HepG2 (cell line): Measurements from ENCODE around the gene AFDN. TPM values are rescaled to one million over a fixed set of nuclear protein-coding genes. Genes with fewer than 3 reads are reported as not detected.

Source experiments
- ETV5 ChIP-seq: IDR thresholded peaks from 2 replicates; pipeline ENCODE4 v1.6.1; 2018; ENCODE audit warnings: missing biosample characterization, missing genetic modification reagents, inconsistent platforms, borderline replicate concordance
- HNF1A ChIP-seq, 2 experiments: sonication (generic) in 1 of 2; formaldehyde crosslinking in 1 of 2; IDR thresholded peaks; 2 replicates each; pipeline versions ENCODE4 v1.4.0 to v1.6.1; 2016 to 2020; ENCODE audit warnings: borderline replicate concordance in 1 of 2, low read depth in 1 of 2, mild to moderate bottlenecking in 1 of 2, missing genetic modification reagents in 1 of 2
- NR2F6 ChIP-seq, 2 experiments: IDR thresholded peaks; 2 replicates each; pipeline ENCODE4 v1.6.1; 2016; ENCODE audit warnings: antibody characterized with exemption in 1 of 2, mild to moderate bottlenecking in 1 of 2
- RARA ChIP-seq: IDR thresholded peaks from 2 replicates; pipeline ENCODE4 v1.6.1; 2016; ENCODE audit warnings: missing genetic modification reagents, missing compliant biosample characterization
- SAP130 ChIP-seq: IDR thresholded peaks from 2 replicates; pipeline ENCODE4 v1.6.1; 2016; ENCODE audit warnings: low read depth
- THRA ChIP-seq: sonication (generic); formaldehyde crosslinking; IDR thresholded peaks from 2 replicates; pipeline ENCODE4 v1.4.0; 2020; ENCODE audit warnings: missing genetic modification reagents, borderline replicate concordance
- ZBTB7B ChIP-seq: sonication (generic); formaldehyde crosslinking; IDR thresholded peaks from 2 replicates; pipeline ENCODE4 v1.4.0; 2020; ENCODE audit warnings: missing genetic modification reagents
- ZMYM3 ChIP-seq: sonication (generic); formaldehyde crosslinking; IDR thresholded peaks from 2 replicates; pipeline ENCODE4 v1.5.1; 2020; ENCODE audit warnings: mild to moderate bottlenecking, missing genetic modification reagents
- ZNF264 ChIP-seq: sonication (generic); formaldehyde crosslinking; IDR thresholded peaks from 2 replicates; pipeline ENCODE4 v1.4.0; 2020; ENCODE audit warnings: missing genetic modification reagents
- ZNF337 ChIP-seq: sonication (generic); formaldehyde crosslinking; IDR thresholded peaks from 2 replicates; pipeline ENCODE4 v1.5.1; 2020; ENCODE audit warnings: missing genetic modification reagents, low read depth, mild to moderate bottlenecking, borderline replicate concordance
- ZNF574 ChIP-seq: sonication (generic); formaldehyde crosslinking; IDR thresholded peaks from 2 replicates; pipeline ENCODE4 v1.4.0; 2020; ENCODE audit warnings: missing genetic modification reagents
- ZNF780A ChIP-seq: sonication (generic); formaldehyde crosslinking; IDR thresholded peaks from 2 replicates; pipeline ENCODE4 v1.8.0; 2022; ENCODE audit warnings: mild to moderate bottlenecking, missing genetic modification reagents, moderate library complexity
- ZXDC ChIP-seq: sonication (generic); formaldehyde crosslinking; IDR thresholded peaks from 2 replicates; pipeline ENCODE4 v1.5.0; 2020; ENCODE audit warnings: mild to moderate bottlenecking, missing genetic modification reagents
- polyA plus RNA-seq, 8 experiments: library from polyadenylated mRNA; depleted of rRNA in 3 of 8; stranded (reverse) in 7 of 8; unstranded in 1 of 8; fragments of >200 nt; fragmentation: Illumina TruSeq in 4 of 8; extraction: Trizol in 4 of 8; gene quantifications; 2 replicates each; pipeline versions ENCODE4 v1.2.1 to v1.2.3, GENCODE V29; 2011 to 2016; ENCODE audit warnings: low read depth in 4 of 8, missing spikeins in 1 of 8, mixed read lengths in 1 of 8; ENCODE audit not compliant: insufficient read depth in 1 of 8
- total RNA-seq, 5 experiments: library from RNA; depleted of rRNA; stranded (reverse); fragments of >200 nt; fragmentation: Illumina TruSeq; extraction: Trizol; gene quantifications; 2 replicates each; pipeline ENCODE4 v1.2.3, GENCODE V29; 2016; ENCODE audit warnings: low read depth in 1 of 5

The AFDN gene
- total and polyA plus RNA-seq, 2 of the 13 experiments (the other 11 are each of a cell fraction or from before 2014, with no cell fraction given): 136 to 151 TPM

- TF ChIP-seq ZNF574 (CRISPR knock-in tag): 0 out of 2 replicates have a peak, but pooled peaks have one; percentile 36
- 0 out of 2 replicates have a peak, but pooled peaks have one; percentile 24 for TF ChIP-seq ZMYM3
- 0 out of 2 replicates have a peak, but pooled peaks have one; percentile 17 for TF ChIP-seq SAP130 (CRISPR knock-in tag)
- TF ChIP-seq ZNF780A: no peak
- TF ChIP-seq ZXDC (CRISPR knock-in tag): no peak
- no peak for TF ChIP-seq NR2F6 (IDR thresholded peaks at IDR 0.05)
- TF ChIP-seq NR2F6 (CRISPR knock-in tag; IDR thresholded peaks at IDR 0.05): peak; percentile 41; the same call in 1 of the 2 replicates
- TF ChIP-seq ETV5 (CRISPR knock-in tag): peak; percentile 36; the same call in 1 of the 2 replicates
- no peak for TF ChIP-seq HNF1A (IDR thresholded peaks at IDR 0.05; ENCODE audit: low read depth)
- no peak for TF ChIP-seq HNF1A (CRISPR knock-in tag; IDR thresholded peaks at IDR 0.05; ENCODE audit: borderline replicate concordance)
- peak; percentile 62; the same call in 1 of the 2 replicates for TF ChIP-seq RARA (CRISPR knock-in tag)
- TF ChIP-seq ZNF337: no peak
- TF ChIP-seq ZBTB7B (CRISPR knock-in tag): peak; percentile 50; the same call in 1 of the 2 replicates
- peak; percentile 99 for TF ChIP-seq ZNF264 (CRISPR knock-in tag)
- peak; percentile 72; the same call in 1 of the 2 replicates for TF ChIP-seq THRA (CRISPR knock-in tag)
These were observed 37.4 kb upstream of the AFDN start (continued) for GRCh38 chr6:167789358-167789757.
